Cerebellar nuclear complex (tissue), 1 donor: Measurements from ENCODE around the gene GPR31.

Source experiments
- DNase-seq, 2 experiments: peaks; one replicate each; lab custom pipeline; 2025; lab: John Stamatoyannopoulos, UW

Gene GPR31

DNA sequence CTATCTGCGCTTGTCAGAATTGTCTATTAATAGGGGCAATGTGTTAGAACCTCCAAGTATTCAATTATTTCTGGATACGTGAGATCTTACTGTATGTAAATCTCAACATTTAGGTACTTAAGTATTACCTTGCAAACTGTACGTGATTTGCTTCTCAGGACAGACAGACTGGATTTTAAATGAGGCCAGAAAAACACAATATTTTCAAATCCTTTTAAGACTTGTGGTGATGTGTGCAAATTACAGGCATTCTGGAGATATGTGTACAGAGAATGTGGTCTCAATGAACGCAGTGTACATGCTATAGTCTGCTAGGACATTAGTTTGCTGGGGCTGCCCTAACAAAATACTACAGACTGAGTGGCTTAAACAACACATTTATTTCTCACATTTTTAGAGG lies 18.0 kb downstream of the GPR31 start:
- no peak for DNase-seq

DNA sequence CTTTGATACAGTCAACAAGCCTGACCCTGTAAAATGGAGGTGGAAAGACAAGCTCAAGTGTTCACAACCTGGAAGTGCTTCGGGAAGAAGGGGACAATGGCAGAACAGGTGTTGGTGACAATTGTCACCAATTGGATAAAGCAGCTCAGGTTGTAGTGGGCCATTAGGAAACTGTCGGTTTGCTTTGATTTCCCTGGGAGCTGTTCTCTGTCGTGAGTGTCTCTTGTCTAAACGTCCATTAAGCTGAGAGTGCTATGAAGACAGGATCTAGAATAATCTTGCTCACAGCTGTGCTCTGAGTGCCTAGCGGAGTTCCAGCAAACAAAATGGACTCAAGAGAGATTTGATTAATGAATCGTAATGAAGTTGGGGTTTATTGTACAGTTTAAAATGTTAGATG lies 19.9 kb downstream of the GPR31 start:
- no peak for DNase-seq

DNA sequence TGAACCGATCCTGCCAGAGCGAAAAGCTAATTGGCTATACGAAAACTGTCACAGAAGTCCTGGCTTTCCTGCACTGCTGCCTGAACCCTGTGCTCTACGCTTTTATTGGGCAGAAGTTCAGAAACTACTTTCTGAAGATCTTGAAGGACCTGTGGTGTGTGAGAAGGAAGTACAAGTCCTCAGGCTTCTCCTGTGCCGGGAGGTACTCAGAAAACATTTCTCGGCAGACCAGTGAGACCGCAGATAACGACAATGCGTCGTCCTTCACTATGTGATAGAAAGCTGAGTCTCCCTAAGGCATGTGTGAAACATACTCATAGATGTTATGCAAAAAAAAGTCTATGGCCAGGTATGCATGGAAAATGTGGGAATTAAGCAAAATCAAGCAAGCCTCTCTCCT lies 20.7 kb downstream of the GPR31 start:
- DNase-seq = no peak

DNA sequence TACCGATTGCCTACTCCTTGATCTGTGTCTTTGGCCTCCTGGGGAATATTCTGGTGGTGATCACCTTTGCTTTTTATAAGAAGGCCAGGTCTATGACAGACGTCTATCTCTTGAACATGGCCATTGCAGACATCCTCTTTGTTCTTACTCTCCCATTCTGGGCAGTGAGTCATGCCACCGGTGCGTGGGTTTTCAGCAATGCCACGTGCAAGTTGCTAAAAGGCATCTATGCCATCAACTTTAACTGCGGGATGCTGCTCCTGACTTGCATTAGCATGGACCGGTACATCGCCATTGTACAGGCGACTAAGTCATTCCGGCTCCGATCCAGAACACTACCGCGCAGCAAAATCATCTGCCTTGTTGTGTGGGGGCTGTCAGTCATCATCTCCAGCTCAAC lies 21.4 kb downstream of the GPR31 start:
- DNase-seq = no peak

DNA sequence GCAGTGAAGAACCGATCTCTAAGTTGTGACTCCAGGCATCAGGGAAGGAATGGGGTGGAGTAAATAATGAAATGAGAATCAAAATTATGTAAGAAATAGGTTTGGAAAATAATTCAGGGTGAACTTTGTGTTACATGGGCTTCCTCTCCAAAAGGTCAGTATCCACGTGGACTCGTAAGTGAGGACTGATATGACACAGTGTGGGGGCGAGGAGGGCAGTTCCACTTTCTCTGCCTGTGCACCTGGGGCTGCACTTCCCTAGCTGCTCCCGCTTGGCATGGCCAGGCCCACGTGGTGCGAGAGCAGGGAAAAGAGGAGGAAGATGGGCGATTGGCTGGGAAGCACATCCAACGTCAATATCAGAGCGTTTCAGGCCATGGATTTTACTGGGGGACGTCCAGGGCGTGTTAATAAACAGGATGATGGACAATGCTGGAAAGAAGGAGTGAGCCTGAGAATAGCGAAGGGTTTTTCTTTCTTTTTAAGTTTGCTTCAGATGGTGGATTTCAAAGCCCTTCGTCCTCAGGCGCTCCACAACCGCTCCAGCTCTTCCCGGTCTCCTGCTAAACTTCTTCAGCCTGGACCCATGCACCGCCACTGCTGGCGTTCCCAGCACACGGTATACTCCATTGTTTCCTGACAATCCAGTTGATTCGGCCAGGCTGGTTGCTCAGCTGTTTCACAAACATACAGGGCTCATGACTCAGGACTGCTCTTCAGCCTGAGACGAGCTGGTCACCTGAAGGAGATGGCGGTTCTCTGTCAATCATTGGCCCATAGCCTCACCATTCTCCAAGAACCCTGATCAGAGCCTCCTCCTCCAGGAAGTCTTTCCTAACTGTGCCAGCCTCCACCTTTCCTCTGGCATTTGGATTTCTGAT lies 23.1 kb downstream of the GPR31 start:
- DNase-seq = no peak

DNA sequence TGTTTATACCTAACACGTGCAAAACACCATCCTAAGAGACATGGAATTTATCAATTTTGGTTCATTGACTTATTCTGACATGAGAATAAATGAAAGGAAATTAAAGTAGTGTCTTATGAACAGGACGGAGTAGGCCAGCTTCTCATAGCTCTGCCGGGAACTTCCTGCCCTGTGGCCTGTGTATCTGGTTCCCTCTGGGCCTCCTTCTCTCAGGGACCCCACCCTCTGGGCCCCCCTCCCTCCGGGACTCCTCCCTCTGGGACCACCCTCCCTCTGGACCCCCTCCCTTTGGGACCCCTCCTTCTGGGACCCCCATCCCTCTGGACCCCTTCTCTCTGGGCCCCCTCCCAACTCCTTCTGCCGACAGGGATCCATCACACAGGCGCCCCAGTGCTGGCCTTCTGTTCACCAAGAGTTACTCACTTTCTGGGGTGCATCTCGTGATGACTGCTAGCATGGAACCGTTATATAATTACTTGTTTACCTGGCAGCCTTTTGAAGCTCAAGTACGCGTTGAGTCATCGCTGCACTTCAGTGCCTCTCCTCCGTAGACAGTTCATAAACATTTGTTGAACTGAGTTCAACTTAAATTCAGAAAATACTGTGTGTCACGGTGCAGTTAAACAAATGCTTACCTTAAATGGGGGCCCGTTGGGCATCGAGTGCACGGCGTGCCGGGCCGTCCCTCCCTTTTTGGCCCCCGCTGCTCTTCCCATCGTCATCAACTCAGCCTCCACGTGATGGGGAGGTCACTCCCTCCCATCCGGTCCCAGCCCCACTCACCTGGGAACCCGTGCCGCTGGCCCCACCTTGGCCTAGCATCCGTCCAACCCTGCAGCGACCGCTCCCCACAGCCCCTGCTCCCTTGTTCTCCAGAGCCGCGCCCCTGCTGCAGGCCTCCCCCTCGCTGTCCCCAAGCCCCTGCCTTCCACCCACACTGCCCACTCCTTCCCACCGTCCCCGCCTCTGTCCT lies 26.8 kb downstream of the GPR31 start:
- DNase-seq = no peak

DNA sequence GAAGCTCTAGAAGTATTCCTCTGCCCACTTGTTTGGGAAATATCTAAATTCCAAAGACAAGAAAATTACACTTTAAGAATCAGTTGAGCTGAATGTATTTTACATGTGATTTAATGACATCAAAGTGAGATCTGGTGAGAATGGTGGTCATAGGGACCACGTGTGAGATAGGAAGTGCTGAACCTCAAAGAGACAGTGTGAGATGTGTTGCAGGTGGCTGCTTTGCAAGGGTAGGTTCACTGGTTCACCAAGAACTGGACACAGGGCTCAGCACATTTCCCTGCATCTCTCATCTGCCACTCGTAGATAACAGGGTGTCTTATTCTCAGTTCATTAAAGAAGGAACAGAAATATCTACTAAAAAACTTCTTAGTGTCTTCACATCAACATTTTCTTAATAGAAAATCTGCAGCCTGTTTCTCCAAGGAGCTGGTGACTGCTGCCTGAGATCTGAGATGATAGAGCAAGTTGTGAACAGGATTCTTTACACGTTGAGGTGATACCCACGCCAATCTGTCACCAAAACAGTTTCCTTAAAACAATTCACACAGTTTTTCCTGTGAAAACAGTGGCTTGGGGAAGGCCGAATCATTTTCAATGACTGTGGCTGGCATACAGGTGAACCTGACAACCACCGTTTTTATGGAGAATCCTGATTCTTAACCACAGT lies 27.6 kb downstream of the GPR31 start:
- no peak for DNase-seq

DNA sequence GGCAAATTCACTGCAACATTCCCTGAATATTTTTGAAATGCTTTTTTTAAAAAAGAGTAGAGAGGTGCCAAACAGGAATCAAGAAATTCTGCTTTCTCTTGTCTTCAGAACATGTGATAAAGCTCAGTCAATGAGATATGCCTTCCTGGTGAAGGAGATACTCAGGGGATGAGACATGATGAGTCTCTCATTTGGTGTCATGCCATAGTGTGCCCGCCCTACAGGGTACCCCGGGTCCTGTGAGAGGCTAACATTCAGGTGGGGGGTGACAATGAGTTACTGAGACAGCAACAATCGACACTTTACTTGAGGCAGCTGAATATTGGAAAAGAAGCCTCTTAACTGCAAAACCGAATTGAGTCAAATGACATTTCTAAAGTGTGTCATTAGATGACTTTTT lies 28.2 kb downstream of the GPR31 start:
- DNase-seq = no peak

DNA sequence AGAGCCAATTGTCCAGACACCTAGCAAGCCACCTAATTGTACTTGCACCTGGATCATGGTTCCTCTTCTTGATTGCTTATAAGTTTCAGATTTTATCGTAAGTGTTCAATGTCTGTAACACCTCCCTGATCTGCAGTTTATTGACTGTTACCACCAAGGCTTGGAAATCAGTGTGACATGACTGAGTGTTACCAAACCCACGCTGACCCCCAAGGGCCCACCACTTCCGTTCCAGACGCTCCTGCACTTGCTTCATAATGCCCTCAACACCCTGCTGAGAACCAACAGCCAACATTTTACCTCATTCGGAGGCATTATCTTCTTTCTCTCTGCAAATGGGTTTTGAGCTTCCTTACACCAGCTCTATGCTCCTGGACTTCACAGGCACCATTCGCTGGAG lies 28.6 kb downstream of the GPR31 start:
- DNase-seq = no peak

DNA sequence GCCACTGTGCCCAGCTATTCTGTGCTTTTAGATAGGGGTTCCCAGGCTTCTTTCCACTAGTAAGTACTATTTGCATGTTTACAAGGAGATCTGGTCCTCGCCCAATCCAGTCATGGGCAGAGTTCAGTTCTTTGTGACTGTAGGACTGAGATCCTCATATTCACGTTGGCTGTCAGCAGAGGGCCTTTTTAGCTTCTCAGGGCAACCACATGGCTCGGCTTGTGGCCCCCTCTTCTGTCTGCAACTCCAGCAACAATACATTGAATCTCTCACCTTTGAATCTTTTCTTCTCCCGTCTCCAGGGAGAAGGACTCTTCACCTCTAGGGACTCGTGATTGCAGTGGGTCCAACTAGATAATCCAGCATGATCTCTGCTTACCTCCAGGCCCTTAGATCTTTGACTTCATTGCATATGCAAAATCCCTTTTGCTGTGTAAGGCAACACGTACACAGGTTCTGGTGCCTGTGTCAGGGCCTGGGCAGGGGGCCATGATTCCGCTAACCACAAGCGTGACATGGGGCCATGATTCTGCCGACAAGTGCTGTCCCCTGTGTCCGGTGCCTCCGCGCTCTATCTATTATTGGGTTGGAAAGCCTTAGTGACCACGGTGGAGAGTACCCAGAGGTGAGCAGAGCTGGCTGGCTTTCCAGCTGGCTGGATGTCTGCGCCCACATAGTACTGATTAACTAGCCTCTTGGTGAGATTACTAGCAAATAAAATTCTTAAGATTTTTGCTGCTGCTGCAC lies 29.8 kb downstream of the GPR31 start:
- no peak for DNase-seq

DNA sequence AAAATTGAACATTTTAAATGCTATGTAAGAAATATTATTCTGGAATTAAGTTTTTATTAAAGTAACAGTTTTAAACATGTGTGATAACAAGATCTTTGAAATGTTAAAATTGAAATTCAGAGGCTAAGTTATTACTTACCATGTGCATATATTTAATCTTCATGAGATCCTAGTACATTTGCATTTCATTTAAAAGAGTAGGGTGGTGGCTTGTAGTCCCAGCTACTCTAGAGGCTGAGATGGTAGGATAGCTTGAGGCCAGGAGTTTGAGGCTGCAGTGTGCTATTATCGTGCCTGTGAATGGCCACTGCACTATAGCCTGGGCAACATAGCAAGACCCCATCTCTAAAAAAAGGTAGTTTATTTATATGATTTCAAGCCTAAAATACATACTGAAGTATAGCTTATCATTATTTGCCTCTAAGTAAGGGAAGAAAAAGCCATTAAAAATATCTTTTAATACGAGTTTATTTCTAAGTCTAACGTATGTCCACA lies 31.9 kb downstream of the GPR31 start:
- DNase-seq = no peak

DNA sequence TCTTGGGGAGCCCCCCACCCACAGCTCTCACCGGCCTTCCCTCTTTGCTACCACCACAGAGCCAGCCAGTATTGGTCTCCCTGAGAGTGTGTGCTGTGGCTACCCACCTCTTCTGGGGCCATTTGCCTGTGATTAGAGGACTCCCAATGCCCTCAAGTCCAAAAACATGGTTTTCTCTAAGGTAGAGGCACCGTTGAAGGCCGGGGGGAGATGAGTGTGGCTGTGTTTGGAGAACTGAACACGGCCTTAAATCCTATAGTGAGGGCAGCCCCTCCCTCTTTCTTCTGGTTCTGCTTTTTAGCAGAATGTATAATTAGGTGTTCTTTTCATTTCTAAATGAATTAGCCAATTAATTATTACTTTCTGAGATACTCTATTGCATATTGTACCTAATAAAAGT lies 32.4 kb downstream of the GPR31 start:
- DNase-seq = no peak

DNA sequence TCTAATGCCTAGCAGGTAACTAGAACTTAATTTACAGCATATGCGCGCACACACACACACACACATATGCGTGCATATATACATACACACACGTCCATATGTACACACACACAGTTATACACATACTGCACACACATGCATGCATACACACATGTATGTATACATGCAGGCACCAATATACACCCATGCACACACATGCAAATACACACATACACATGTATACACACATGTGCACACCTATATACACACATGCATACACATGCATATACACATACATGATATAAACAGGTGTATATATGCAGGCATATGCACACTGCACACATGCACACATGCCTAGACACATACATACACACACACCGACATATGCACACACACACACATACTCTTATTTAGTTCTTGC lies 33.0 kb downstream of the GPR31 start:
- no peak for DNase-seq

DNA sequence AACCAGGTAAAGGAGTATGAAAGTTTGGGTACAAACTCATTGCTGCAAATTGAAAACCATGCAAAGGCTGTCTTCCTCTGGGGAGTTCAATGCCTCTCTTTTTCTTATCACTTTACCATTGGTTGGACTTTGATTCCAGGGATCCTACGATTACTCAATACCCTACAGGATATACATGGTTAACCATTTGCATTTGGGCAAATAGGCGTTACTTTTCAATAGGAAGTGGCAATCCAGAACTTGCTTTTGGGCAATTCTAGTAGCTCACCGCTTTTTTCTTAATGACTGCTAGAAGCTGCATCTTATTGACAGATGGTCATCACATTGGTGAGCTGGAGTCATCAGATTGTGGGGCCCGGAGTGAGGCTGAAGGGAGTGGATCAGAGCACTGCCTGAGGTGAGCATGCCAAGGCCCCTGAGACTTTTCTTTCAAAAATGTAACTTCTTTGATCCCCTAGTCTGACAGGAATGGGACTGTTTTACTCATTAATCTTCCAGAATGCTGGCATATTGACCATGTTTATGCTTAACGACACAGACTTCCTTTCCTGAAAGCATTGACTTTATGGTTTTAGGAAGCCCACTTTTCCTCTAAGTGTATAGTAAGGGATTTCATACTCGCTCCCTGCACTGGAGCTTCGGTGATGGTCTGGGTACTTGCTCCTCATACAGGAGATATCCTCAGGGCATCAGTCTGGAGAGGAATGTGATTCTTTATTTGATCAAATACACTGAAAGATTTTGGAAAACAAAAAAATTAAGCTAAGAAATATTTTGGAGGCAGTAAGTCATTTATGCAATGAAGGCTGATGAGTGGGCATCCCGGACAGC lies 34.7 kb downstream of the GPR31 start, which contains the start of gene CCR6:
TSS of gene CCR6 (plus strand) at position 270 of the 831 bp plus-strand sequence. CDS start 13,039 bp downstream, outside the sequence.
- no peak for DNase-seq

DNA sequence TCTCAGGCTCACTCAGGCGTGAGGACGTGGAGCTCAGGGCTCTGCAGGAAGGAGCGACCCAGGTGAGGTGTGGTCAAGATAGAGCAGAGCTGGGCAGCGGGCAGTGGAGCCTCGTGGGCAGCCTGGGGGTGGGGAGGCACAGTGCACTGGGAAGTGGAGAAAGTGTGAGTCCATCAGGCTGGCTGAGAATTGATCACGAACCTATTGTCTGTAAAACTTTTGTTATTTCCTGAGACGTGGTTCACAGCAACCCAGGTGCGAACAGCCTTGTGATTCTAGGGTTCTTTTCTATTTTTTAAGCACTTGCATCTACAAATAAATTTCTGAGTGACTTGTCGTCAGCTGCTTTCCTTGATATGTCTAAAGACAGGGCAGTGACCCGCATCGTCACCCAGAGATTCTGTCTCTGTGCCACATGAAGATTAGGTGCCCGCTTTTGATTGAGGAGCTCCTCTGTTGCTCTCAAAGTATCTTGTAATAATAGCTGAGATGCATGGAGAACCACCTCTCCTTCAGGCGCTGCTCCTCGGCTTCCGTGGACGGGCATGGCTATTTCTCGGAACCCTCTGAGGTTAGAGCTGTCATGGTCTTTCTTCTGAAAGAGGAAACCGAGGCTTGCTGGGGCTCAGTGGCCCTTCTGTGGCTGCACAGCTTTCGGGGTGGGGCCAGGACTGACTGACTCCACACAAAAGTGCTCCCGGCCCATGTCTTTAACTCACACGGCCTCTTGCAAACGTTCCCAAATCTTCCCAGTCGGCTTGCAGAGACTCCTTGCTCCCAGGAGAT lies 35.5 kb downstream of the GPR31 start:
- no peak for DNase-seq

DNA sequence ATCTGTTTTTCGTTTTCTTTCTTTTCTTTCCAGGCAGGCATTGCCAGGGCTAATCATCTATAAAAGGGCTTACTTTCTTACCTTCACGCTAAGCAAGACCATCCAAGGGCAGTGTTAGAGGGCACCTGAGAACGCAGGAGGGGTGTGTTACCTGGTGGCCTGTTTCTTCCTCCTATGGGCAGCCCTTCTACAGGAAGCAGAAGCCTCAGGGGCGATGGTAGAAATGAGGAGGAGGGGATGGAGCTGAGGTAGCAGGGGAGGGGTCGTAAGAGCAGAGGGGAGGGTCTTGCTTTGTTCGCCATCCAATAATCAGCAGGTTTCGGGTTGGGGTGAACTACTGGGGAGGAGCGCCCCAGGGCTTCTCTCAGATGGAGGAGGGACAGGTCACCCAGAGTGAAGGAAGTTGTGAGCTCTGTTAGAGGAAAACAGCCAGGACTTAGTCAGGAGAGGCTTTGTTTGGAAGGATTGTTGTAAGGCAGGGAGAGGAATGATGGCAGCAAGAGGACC lies 36.4 kb downstream of the GPR31 start:
- DNase-seq = no peak

DNA sequence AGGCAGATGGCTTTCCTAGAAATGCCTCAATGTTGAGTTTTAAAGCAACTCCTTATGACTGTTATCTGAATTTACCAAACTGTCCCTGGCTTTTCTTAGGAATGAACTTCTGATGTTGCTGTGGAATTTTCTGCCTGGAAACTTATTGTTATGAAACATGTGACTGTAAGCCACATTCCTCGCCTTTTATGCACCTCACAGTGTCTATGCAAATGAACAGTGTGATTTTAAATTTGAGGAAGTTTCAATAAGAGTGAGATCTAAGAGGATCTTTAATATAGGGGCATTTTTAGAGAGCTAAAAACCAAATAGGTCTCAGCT lies 37.2 kb downstream of the GPR31 start:
- no peak for DNase-seq

DNA sequence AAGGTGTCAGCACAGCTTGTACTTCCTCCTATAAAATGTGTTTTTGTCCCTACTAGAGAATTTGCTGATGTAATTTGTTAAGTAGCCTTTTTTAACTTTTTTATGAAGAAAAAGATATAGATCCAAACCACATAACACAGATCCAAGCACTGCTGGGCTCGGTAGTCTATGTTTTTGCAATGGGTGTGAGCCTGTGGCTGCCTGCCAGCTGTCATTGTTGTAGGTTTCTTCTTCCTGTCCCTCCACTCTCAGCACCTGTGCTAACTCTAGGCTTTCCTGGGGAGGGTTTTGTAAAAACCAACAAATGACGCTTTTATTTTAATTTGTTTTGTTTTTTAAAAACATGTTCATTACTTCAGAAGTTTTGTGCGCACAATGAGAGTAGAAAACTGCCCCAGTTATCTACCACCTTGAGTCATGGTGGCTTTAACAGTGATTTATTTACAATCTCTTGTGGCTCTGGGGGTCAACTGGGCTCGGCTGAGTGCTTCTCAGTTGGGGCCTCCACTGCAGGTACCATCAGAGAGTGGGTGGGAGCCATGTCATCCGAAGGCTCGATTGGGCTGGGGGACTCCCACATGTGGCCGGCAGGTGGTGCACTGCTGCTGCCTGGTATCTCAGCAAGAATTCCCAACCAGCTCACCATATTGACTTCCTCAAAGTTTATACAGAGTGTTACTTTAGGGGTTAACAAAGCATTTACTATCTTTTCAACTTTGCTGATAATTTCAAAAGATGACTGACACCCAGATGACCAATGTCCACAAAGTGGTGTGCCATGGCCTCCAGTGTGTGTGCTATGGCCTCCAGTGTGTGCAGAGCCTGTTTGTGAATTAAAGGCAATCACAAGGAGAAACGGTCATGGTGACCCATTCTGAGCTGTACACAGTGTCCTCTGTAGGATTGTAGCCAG lies 37.9 kb downstream of the GPR31 start:
- DNase-seq = no peak
